Suppressor macrophage treated with lipopolysaccharide for 4 hours (primary cell): ENCODE results near the gene CACNA2D3.

Source experiments
- DNase-seq: peaks from one replicate; pipeline ENCODE4 v3.0.0-alpha.2; 2020

Gene CACNA2D3

DNA sequence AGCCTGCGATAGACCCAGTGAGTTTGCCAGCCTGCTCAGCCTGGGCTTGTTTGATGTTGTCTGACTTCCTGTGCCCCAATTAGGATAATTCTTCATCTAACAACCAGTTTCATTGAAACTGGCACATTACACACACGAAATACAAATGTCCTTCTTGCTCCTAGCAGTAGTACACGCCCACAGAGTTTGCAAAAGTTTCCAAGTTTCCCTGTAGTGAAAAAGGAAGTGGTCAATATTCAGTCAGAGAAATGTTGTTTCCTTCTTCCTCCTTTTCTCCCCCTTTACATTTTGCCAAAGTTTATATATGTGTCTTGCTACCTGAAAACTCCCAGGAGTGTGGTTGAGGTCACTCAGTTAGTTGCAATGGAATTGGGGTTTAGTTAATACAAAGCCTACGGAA, 863.9 kb downstream of the CACNA2D3 start:
- DNase-seq, result peak; percentile 89

GRCh38 chr3:54987719-54988118, 865.4 kb downstream of the CACNA2D3 start:
- no peak for DNase-seq

- DNase-seq, result no peak
These were observed 866.0 kb downstream of the CACNA2D3 start for GRCh38 chr3:54988302-54988837.

DNA sequence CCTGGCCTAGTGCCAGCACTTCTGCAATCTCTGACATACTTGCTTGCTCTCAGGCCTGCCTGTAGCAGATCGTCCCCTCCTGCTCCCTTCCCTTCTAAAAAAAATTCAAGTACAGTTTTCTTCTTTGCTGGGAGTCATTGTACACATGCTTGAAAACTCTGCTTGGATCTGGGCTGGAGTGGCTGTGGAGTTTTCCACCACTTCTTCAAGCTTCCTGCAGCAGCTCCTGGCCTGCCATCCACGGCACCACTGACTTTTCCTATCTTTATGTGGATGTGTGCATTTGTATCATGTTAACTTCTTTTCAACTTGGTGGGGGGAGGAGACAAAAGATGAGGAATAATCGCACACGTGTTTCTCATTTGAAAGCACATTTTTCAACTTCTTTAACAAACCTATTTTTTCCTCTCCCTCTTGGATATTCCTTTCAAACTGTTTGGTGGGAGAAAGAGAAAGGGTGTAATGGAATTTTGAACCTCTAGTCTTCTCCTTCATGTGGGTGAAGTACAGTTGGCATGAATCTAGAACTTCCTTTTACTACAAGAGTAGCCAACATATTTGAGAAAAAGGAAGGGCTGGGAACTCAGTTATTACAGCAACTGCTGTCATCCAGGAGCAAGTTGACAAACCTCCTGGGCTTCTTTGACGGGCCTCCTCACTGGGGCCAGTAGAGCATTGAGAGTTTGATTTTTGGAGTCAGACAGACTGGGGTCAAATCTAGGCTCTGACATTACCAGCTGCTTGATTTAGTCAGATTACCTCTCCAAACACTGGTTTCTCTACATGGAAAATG, 866.7 kb downstream of the CACNA2D3 start:
- DNase-seq, result peak; percentile 78

DNA sequence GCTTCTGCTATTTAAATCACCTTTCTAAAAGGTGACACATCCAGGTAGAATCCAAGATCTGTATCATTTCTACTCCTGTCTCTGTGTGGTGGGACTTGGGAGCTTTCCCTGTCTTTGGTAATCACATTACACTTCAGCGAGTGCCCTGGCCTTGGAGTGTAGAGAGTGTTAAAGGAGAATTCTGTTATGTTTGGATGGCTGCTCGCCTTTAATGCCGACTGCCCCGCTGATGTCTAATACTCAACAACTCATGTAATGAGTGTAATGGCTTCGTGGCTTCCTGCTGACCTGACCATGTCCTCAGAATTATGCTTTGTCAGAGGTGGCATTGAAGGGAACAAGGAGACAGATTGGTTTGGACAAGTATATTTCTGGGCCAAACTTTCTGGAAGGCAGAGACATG, 871.8 kb downstream of the CACNA2D3 start:
- no peak for DNase-seq

DNA sequence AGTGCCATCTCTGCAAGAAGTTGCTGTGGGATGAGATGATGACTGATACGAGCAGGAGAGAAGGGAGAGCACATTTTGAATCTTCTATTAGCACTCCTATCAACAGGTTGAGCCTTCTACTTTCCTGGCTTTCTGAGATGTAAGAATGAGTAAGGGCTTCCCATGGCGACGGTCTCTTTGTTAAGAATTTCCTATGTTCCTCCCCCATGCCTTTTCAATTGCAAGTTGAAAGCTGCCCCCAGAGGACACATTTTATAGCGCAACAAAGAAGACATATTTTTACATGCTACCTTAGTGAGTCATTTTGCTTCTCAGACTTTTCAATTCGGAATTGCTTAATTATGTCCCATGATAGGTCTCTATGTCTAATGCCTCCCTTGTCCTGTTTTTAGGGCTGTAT, 876.8 kb downstream of the CACNA2D3 start:
- peak; percentile 33 for DNase-seq

DNA sequence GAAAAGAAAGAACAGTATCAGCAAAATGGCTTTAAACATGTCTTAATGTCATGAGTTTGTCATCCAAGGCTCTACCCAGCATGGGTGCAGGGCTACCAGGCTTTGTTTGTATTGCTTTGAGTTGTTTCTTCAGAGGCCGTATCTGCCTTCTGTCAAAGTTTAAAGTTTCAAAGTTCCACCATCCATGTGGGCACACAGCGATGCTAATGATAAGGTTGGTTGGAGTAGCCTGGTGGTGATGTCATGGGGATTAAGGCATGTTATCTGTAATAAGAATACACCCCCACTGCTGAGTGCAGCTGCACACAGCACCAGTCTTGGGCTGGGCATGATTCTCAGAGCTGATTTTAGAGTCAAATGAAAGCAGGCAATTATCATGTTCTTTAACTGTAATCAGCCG, 877.5 kb downstream of the CACNA2D3 start:
- no peak for DNase-seq

DNA sequence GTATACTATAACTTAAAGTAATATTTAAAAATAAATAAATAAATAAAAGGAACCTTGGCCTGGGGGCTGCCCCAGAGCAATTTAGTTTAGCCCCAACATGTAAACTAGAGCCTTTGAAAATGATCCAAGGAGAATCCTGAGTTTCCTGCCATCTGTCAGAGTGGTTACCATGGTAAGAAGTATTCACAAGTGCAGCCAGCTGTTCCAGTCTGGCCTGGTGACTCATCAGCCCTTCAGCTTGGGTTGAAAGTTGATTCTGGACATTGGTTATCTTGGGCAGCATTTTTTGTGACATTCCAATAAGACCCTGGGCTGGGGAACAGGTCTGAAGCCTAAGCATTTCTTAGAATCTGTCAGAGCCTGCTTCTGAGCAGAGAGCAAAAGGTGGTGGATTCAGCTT, 878.2 kb downstream of the CACNA2D3 start:
- DNase-seq, result no peak

- DNase-seq, result no peak
These were observed 878.6 kb downstream of the CACNA2D3 start for GRCh38 chr3:55000953-55001352.

- no peak for DNase-seq
These were observed 880.1 kb downstream of the CACNA2D3 start for GRCh38 chr3:55002416-55002930.

DNA sequence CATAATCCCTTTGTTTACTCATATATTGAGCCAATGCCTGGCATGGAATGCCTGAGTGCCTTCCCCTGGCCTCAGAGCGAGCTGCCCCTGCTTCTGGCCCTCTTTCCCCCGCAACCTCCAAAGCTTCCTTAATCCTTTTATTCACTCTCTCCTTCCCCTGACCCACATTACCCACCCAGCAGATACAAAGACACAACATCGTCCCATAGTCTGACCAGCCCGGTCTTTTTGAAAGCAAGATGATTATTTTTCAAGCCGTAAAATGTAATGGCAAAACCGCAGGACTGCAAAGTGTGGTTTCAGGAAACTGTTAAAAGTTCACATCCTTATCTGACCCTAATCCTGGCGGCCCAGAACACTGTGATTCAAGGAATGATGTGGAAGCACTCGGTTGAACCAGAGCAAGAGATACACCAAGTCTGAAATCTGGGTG, 883.9 kb downstream of the CACNA2D3 start:
- no peak for DNase-seq

GRCh38 chr3:55007971-55008370, 885.6 kb downstream of the CACNA2D3 start:
- no peak for DNase-seq

GRCh38 chr3:55009372-55009771, 887.0 kb downstream of the CACNA2D3 start:
- DNase-seq, result no peak

- no peak for DNase-seq
These were observed 889.7 kb downstream of the CACNA2D3 start for GRCh38 chr3:55012091-55012490.

DNA sequence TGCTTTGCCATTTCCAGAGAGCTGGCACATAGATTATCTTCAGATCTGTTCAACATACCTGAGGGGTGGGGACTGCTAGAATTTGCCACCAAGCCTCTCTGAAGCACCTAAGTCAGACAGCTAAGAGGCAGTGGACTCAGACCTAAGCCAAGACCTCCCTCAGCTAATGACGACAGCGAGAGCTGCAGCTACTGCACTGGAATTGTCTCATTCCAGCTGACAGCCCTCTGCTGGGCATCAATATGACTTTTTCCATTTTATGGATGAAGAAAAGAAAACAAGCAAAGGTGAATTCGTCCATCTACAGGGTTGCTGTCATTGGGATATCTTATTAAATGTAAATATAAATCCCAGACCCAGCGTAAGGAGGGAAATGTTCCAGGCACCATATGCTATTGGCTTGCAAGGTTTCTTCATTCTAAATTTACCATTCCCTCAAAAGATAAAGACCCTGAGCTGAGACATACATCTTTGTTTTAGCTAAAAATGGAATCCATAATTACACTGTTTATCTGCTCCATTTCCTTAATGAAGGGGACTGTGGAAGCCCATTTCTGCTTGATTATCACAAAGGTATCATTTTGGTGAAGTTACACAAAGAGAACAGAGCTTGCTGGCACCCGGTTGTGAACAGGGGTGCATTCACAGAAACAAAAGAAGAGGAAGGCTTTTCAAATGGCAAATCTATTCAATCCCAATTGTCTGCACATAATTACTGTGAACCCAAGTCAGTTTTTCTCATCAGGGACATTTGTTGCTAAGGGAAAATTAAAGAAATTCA, 891.0 kb downstream of the CACNA2D3 start:
- no peak for DNase-seq

DNA sequence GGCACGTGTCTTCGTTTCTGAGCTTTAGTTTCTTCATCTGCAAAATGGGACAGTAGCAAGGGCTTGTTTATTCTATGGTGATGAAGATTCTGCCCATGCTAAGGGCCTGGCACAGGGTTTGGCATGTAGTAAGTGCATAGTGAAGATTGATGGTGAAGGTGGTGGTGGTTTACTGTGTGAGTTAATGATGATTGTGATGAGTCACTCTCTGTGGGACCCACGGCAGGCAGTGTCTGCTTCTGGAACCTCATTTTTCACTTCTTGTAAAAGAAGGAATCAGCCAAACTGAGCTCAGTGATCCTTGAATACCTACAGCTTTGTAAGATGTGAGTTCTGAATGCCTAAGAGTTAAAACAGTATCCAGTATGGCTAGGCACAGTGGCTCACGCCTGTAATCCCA, 891.7 kb downstream of the CACNA2D3 start:
- DNase-seq, result no peak

- DNase-seq, result no peak
These were observed 892.6 kb downstream of the CACNA2D3 start for GRCh38 chr3:55014906-55015305.

GRCh38 chr3:55017876-55018275, 895.5 kb downstream of the CACNA2D3 start:
- DNase-seq, result no peak

DNA sequence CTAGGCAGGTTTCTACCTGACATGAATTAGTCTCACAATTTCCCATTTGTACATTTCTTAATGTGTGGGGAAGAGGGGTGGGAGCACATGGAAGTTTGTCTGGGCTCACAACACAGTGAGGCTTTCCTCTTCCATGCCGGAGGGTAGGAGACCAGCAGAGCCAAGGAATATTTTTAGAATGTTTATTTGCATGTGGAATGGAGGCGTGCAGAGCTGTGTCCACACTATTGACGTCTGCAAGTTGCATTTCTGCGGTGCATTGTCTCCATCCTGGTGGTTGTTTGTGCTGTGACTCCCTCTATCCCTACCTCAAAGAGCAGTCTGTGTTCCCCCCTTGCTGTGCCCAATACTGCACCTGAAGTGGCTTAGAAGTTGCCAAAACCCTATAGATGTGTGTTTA, 908.6 kb downstream of the CACNA2D3 start:
- no peak for DNase-seq

- no peak for DNase-seq
These were observed 914.7 kb downstream of the CACNA2D3 start for GRCh38 chr3:55036883-55037577.

DNA sequence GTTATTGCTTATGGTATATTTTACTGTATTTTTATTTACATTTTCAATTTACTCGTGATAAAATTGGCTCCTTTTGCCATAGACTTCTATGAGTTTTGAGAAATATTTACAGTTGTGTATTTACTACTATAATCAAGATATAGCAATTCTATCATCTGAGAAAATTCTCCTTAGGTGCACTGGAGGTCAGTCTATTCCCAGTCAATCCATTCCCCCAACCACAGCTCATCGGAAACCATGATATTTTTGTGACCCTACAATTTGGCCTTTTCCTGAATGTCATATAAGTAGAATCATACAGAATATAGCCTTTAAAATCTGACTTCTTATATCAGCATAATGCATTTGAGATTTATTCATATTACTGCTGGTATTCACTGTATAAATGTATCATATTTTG, 920.2 kb downstream of the CACNA2D3 start:
- no peak for DNase-seq

DNA sequence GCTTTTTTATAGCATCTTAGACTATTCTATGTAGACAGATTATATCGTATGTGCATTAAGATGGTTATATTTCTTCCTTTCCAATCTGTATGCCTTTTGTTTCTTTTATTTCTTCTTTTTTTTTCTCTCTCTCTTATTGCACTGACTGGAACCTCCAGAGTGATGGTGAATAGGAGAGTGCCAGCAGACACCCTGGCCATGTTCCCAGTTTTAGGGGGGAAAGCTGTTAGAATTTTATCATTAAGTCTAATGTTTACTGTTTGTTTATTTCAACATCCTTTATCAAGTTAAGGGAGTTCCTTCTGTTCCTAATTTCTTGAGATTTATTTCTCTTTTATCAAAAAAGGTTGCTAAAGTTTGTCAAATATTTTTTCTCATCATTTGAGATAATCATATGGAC, 922.1 kb downstream of the CACNA2D3 start:
- DNase-seq, result no peak

DNA sequence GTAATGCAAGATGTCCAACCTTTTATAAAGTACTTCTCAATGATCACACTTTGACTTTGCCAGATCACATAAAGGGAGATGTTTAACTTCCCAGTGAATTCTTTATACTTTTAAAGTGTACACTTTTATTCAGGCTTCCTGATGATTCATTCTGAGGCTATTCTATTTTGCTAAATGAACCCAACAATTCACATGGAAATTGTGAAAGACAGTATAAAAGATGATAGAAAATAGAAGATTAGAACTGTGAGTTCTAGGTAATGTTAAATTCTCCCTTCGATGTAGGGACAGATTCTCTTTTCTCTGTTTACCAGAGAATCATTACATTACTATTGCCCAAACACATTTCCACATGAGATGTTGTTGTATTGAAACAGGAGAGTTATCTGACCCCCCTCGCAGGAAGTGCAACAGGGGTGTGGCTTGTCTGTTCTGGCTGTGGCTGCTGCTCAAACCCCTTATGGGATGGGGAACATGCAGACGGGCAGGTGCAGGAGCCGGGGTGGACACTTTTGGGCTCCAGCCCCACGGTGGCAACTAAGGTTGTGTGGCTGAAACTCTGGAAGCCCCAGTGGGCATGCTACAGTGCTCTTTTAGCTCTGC, 936.8 kb downstream of the CACNA2D3 start:
- no peak for DNase-seq
